ENCODE data around the gene TM7SF2. TPM values are rescaled to one million over a fixed set of nuclear protein-coding genes. Genes with fewer than 3 reads are reported as not detected.
A peak's percentile ranks its signal among the peaks of the same experiment; 100 is the strongest.

The TM7SF2 gene
- total and polyA plus RNA-seq, 2 of the 13 experiments (the other 11 are each of a cell fraction or from before 2014, with no cell fraction given) = 56.0 to 66.9 TPM

GRCh38 chr11:65117206-65118096 is 5.8 kb downstream of the TM7SF2 start, which contains the start of gene ZNHIT2 (continued):
- TF ChIP-seq DRAP1 (CRISPR knock-in tag; IDR thresholded peaks at IDR 0.05) = peak; percentile 40; the same call in 1 of the 2 replicates
- TF ChIP-seq ZNF841 (CRISPR knock-in tag; IDR thresholded peaks at IDR 0.05; ENCODE audit: borderline replicate concordance) = no peak
- TF ChIP-seq ZNF557 (CRISPR knock-in tag; IDR thresholded peaks at IDR 0.05) = no peak
- no peak for TF ChIP-seq ZNF432 (CRISPR knock-in tag; IDR thresholded peaks at IDR 0.05; ENCODE audit: borderline replicate concordance)
- no peak for TF ChIP-seq MATR3 (CRISPR knock-in tag; IDR thresholded peaks at IDR 0.05)
- peak; percentile 88 for TF ChIP-seq RFX1 (IDR thresholded peaks at IDR 0.05)
- TF ChIP-seq ZNF138 (CRISPR knock-in tag; IDR thresholded peaks at IDR 0.05; ENCODE audit: low read depth) = 0 out of 2 replicates have a peak, but pooled peaks have one; percentile 81
- no peak for TF ChIP-seq ZNF441 (CRISPR knock-in tag; IDR thresholded peaks at IDR 0.05; ENCODE audit: borderline replicate concordance)
- no peak for TF ChIP-seq ARID2 (CRISPR knock-in tag; IDR thresholded peaks at IDR 0.05; ENCODE audit: borderline replicate concordance)
- no peak for TF ChIP-seq ZNF484 (CRISPR knock-in tag; IDR thresholded peaks at IDR 0.05; ENCODE audit: borderline replicate concordance, low read depth)
- no peak for TF ChIP-seq GPN1 (CRISPR knock-in tag; IDR thresholded peaks at IDR 0.05; ENCODE audit: borderline replicate concordance)
- TF ChIP-seq FLYWCH1 (CRISPR knock-in tag; IDR thresholded peaks at IDR 0.05) = no peak
- peak; percentile 86; the same call in 1 of the 2 replicates for TF ChIP-seq ZNF251 (CRISPR knock-in tag; IDR thresholded peaks at IDR 0.05)
- peak; percentile 75; the same call in 1 of the 2 replicates for TF ChIP-seq ZNF33A (CRISPR knock-in tag; IDR thresholded peaks at IDR 0.05; ENCODE audit: borderline replicate concordance)
- peak; percentile 26; the same call in 1 of the 2 replicates for TF ChIP-seq NRL (CRISPR knock-in tag; IDR thresholded peaks at IDR 0.05; ENCODE audit: borderline replicate concordance)
- peak; percentile 39; the same call in 1 of the 2 replicates for TF ChIP-seq ZBTB7A (CRISPR knock-in tag; IDR thresholded peaks at IDR 0.05)
- TF ChIP-seq SMAD1 (CRISPR knock-in tag; IDR thresholded peaks at IDR 0.05; ENCODE audit: borderline replicate concordance, low read depth) = no peak
- no peak for TF ChIP-seq GLMP (CRISPR knock-in tag; IDR thresholded peaks at IDR 0.05; ENCODE audit: borderline replicate concordance)
- TF ChIP-seq TFDP2 (CRISPR knock-in tag; IDR thresholded peaks at IDR 0.05) = no peak; the same call in 1 of the 2 replicates
- no peak for TF ChIP-seq ZNF75D (CRISPR knock-in tag; IDR thresholded peaks at IDR 0.05; ENCODE audit: borderline replicate concordance)
- TF ChIP-seq ATF3 (CRISPR knock-in tag; IDR thresholded peaks at IDR 0.05) = peak; percentile 93
- peak; percentile 88 for TF ChIP-seq MXD4 (CRISPR knock-in tag; IDR thresholded peaks at IDR 0.05)
- peak; percentile 90 for TF ChIP-seq ZNF772 (CRISPR knock-in tag; IDR thresholded peaks at IDR 0.05)
- TF ChIP-seq BRF2 (CRISPR knock-in tag; IDR thresholded peaks at IDR 0.05) = peak; percentile 81

All from HepG2 (cell line).